ENCODE measurements around the gene TNK2.

Gene TNK2

GRCh38 chr3:195859061-195859845, 49.1 kb downstream of the TNK2 start (continued):
- TF ChIP-seq ZBTB10 (tag by site-specific recombination; IDR thresholded peaks at IDR 0.05) = no peak
- TF ChIP-seq ZNF791 (tag by site-specific recombination; IDR thresholded peaks at IDR 0.05) = no peak
- no peak for TF ChIP-seq GLIS2 (tag by site-specific recombination; IDR thresholded peaks at IDR 0.05)
- no peak for TF ChIP-seq GLIS1 (tag by site-specific recombination; IDR thresholded peaks at IDR 0.05)
- TF ChIP-seq ZNF76 (tag by site-specific recombination; IDR thresholded peaks at IDR 0.05; ENCODE audit: borderline replicate concordance, low read depth) = no peak
- peak; percentile 66 for TF ChIP-seq ZNF654 (tag by site-specific recombination; IDR thresholded peaks at IDR 0.05; ENCODE audit: low read depth)
- 0 out of 2 replicates have a peak, but pooled peaks have one; percentile 35 for TF ChIP-seq BCL11B (tag by site-specific recombination; IDR thresholded peaks at IDR 0.05; ENCODE audit: low read depth)
- TF ChIP-seq ZNF514 (tag by site-specific recombination; IDR thresholded peaks at IDR 0.05) = no peak
- no peak for TF ChIP-seq ZNF248 (tag by site-specific recombination; IDR thresholded peaks at IDR 0.05)
- no peak for TF ChIP-seq ZNF664 (tag by site-specific recombination; IDR thresholded peaks at IDR 0.05)
- TF ChIP-seq ELK4 (IDR thresholded peaks at IDR 0.05; ENCODE audit: borderline replicate concordance, low read depth, low read length) = no peak
- no peak for TF ChIP-seq ZFP69B (tag by site-specific recombination; IDR thresholded peaks at IDR 0.05)
- no peak for TF ChIP-seq MEIS1 (CRISPR knock-in tag; IDR thresholded peaks at IDR 0.05; ENCODE audit: borderline replicate concordance)
- TF ChIP-seq ZNF513 (tag by site-specific recombination; IDR thresholded peaks at IDR 0.05) = no peak
- no peak for TF ChIP-seq ZNF184 (tag by site-specific recombination; IDR thresholded peaks at IDR 0.05)
- TF ChIP-seq YY2 (tag by site-specific recombination; IDR thresholded peaks at IDR 0.05) = no peak
- no peak for TF ChIP-seq ZNF548 (tag by site-specific recombination; IDR thresholded peaks at IDR 0.05)
- TF ChIP-seq CTCF (tag by site-specific recombination; IDR thresholded peaks at IDR 0.05) = 0 out of 2 replicates have a peak, but pooled peaks have one; percentile 51
- no peak for TF ChIP-seq ZNF121 (tag by site-specific recombination; IDR thresholded peaks at IDR 0.05)
- TF ChIP-seq SP3 (tag by site-specific recombination; IDR thresholded peaks at IDR 0.05) = no peak
- no peak for TF ChIP-seq ZNF692 (tag by site-specific recombination; IDR thresholded peaks at IDR 0.05)
- TF ChIP-seq ZNF398 (tag by site-specific recombination; IDR thresholded peaks at IDR 0.05) = no peak
- no peak for TF ChIP-seq ZIC2 (tag by site-specific recombination; IDR thresholded peaks at IDR 0.05)
- TF ChIP-seq ZNF341 (tag by site-specific recombination; IDR thresholded peaks at IDR 0.05; ENCODE audit: low read depth) = no peak
- no peak for TF ChIP-seq ZNF558 (tag by site-specific recombination; IDR thresholded peaks at IDR 0.05)
- no peak for TF ChIP-seq ZNF777 (tag by site-specific recombination; IDR thresholded peaks at IDR 0.05; ENCODE audit: borderline replicate concordance)
- no peak for TF ChIP-seq ZNF174 (tag by site-specific recombination; IDR thresholded peaks at IDR 0.05)
- TF ChIP-seq ZFHX2 (tag by site-specific recombination; conservative IDR thresholded peaks at IDR 0.05) = 0 out of 2 replicates have a peak, but pooled peaks have one; percentile 31
- TF ChIP-seq MYNN (tag by site-specific recombination; IDR thresholded peaks at IDR 0.05; ENCODE audit: borderline replicate concordance) = no peak
- TF ChIP-seq ZNF677 (tag by site-specific recombination; IDR thresholded peaks at IDR 0.05) = no peak
- TF ChIP-seq ZNF366 (tag by site-specific recombination; conservative IDR thresholded peaks at IDR 0.05) = no peak

Measured in HEK293 (cell line).